A673 (cell line): ENCODE results near the gene PIGH. TPM values are rescaled to one million over a fixed set of nuclear protein-coding genes. Genes with fewer than 3 reads are reported as not detected.

Experiments
- BruUV-seq: library from RNA; stranded (reverse); fragments of 400-500 nt; replicated peaks from 2 replicates; lab custom pipeline; 2021; lab: Mats Ljungman, UMichigan
- CTCF ChIA-PET: fragments of 300-600 bp; sonication (Branson Sonifier 250); formaldehyde crosslinking; loops from one replicate; lab custom pipeline; 2022; ENCODE audit warnings: antibody characterized with exemption; lab: Charles Lee
- POLR2A ChIA-PET: fragments of 300-600 bp; sonication (Branson Sonifier 250); formaldehyde crosslinking; loops from one replicate; lab custom pipeline; 2022; ENCODE audit warnings: antibody characterized with exemption; ENCODE audit not compliant: low non-redundant PET; lab: Charles Lee
- DNase-seq: peaks from one replicate; pipeline ENCODE4 v3.0.0-alpha.2; 2015; ENCODE audit warnings: low spot score
- H3K27ac ChIP-seq: fragments of 200-600 bp; sonication (generic); 2 replicates; pipeline ENCODE4 v1.5.1; 2016; ENCODE audit warnings: mixed run types, low read depth, mild to moderate bottlenecking, mixed read lengths, antibody characterized with exemption, low read length; ENCODE audit not compliant: poor library complexity, severe bottlenecking
- H3K27me3 ChIP-seq: fragments of 200-600 bp; sonication (generic); replicated peaks from 2 replicates; pipeline ENCODE4 v1.6.1; 2017; ENCODE audit warnings: mixed run types, low read depth, mild to moderate bottlenecking, mixed read lengths, antibody characterized with exemption, low read length; ENCODE audit not compliant: insufficient read depth, poor library complexity
- H3K36me3 ChIP-seq: fragments of 200-600 bp; sonication (generic); 2 replicates; pipeline ENCODE4 v1.6.1; 2016; ENCODE audit warnings: mixed run types, mild to moderate bottlenecking, mixed read lengths, antibody characterized with exemption, low read length; ENCODE audit not compliant: insufficient read depth, poor library complexity, severe bottlenecking
- H3K4me1 ChIP-seq: fragments of 200-600 bp; sonication (generic); 2 replicates; pipeline ENCODE4 v1.6.1; 2017; ENCODE audit warnings: mixed run types, mild to moderate bottlenecking, mixed read lengths, antibody characterized with exemption, low read length; ENCODE audit not compliant: insufficient read depth, poor library complexity, severe bottlenecking
- H3K4me3 ChIP-seq: fragments of 200-600 bp; sonication (generic); 2 replicates; pipeline ENCODE4 v1.5.1; 2016; ENCODE audit warnings: low read depth, mixed run types, mild to moderate bottlenecking, mixed read lengths, low read length; ENCODE audit not compliant: poor library complexity, severe bottlenecking
- H3K9me3 ChIP-seq: fragments of 200-600 bp; sonication (generic); 2 replicates; pipeline ENCODE4 v1.6.1; 2016; ENCODE audit warnings: mixed run types, low read depth, mild to moderate bottlenecking, mixed read lengths, antibody characterized with exemption, low read length; ENCODE audit not compliant: poor library complexity, severe bottlenecking
- EZH2 ChIP-seq: fragments of 200-600 bp; sonication (generic); IDR thresholded peaks from 2 replicates; pipeline ENCODE4 v1.6.1; 2017; ENCODE audit warnings: borderline replicate concordance, low read depth, mild to moderate bottlenecking, mixed read lengths, antibody characterized with exemption, low read length; ENCODE audit not compliant: poor library complexity, severe bottlenecking
- intact Hi-C: fragments of 100-400 bp; cut with micrococcal nuclease; formaldehyde crosslinking; loops from one replicate; pipeline ENCODE4 v1.10.0; 2022; ENCODE audit not compliant: unreplicated experiment
- total RNA-seq: library from RNA; stranded (reverse); gene quantifications from 2 replicates; pipeline ENCODE4 v1.2.3, GENCODE V29; 2021
- TF ChIP-seq, protein P1 (sequence below): fragments of 300-800, 200-600 bp; sonication (generic); conservative IDR thresholded peaks from 2 replicates; pipeline ENCODE4 v1.5.1; 2017; ENCODE audit warnings: low read depth, mild to moderate bottlenecking, antibody characterized with exemption, low read length, moderate library complexity, mixed read lengths

Gene PIGH
- total RNA-seq, 1 experiment from 2014 or later: 25.7 TPM

- Histone ChIP-seq H3K27ac (no peak overlapping the region), H3K27me3 (no peaks in the 10 kb centered on the region), H3K4me1 (peaks cover 3% of the 10 kb centered on the region), H3K4me3 (no peak overlapping the region), H3K36me3 (peaks cover 5% of the 10 kb centered on the region), H3K9me3 (no peaks in the 10 kb centered on the region)
- CTCF ChIA-PET: no interaction called here
- POLR2A ChIA-PET: no interaction called here
- intact Hi-C loops: no loop called here
- no TSS peak for BruUV-seq
- TF ChIP-seq EZH2: no peak
- TF ChIP-seq, protein P1, sequence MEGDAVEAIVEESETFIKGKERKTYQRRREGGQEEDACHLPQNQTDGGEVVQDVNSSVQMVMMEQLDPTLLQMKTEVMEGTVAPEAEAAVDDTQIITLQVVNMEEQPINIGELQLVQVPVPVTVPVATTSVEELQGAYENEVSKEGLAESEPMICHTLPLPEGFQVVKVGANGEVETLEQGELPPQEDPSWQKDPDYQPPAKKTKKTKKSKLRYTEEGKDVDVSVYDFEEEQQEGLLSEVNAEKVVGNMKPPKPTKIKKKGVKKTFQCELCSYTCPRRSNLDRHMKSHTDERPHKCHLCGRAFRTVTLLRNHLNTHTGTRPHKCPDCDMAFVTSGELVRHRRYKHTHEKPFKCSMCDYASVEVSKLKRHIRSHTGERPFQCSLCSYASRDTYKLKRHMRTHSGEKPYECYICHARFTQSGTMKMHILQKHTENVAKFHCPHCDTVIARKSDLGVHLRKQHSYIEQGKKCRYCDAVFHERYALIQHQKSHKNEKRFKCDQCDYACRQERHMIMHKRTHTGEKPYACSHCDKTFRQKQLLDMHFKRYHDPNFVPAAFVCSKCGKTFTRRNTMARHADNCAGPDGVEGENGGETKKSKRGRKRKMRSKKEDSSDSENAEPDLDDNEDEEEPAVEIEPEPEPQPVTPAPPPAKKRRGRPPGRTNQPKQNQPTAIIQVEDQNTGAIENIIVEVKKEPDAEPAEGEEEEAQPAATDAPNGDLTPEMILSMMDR: no peak
- no peak for DNase-seq
Observed at GRCh38 chr14:67641480-67641879, 41.4 kb upstream of the PIGH start.

DNA sequence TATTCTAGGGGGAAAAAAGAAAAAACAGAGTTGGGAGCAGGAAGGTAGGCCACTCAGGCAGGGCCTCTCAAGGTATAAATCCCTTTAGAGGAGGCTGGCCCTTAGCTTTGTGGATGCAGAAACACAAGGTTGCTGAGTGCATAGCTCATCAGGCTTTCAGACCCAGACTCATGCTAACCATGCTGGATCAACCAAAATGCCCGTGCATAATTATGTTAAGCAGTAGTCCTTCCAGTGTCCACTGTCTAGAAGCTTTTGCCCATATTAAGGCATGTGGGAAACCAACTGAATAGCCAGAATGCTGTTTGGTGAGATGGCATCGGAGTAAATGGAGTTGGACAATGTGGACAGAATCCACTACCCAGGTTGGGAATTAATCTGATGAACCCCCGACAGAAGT lies 38.6 kb upstream of the PIGH start:
- TF ChIP-seq, protein P1: no peak
- TF ChIP-seq EZH2: no peak
- Histone ChIP-seq H3K4me1 (peaks cover 10% of the 10 kb centered on the region), H3K9me3 (no peaks in the 10 kb centered on the region), H3K27ac (no peak overlapping the region), H3K27me3 (no peaks in the 10 kb centered on the region), H3K36me3 (peaks cover 2% of the 10 kb centered on the region), H3K4me3 (no peak overlapping the region)
- intact Hi-C loops: no loop called here
- no TSS peak for BruUV-seq
- DNase-seq: no peak
- ChIA-PET POLR2A (no interaction called here), CTCF (no interaction called here)

DNA sequence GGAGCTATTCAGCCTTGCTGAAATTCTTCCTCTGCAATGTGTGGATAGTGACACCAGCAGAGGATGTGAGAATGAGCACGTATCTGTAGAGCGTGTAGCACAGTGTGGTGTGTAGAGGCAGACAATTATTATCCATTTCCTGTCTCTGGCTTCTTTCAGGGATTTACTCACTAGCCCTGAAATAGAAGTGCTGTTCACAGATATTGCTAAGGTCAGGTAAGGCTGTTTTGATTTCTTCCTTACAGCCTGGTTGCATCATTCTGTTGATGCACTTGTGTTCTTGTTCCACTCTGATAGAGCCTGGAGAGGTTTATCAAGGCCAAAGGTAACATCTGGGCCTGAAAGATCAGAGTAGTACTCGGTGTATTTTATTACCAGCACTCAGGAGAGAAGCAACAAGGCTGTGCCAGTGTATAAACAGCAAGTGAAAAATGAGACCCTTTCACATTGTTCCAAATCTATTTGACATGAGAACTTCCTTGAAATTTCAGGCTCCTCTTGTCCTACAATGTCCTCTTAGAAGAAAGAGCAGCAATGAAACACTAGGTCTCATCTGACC lies 36.4 kb upstream of the PIGH start:
- Histone ChIP-seq H3K27me3 (no peaks in the 10 kb centered on the region), H3K9me3 (no peaks in the 10 kb centered on the region), H3K36me3 (no peaks in the 10 kb centered on the region), H3K27ac (peak overlapping the region; percentile 27), H3K4me3 (no peak overlapping the region), H3K4me1 (peaks cover 10% of the 10 kb centered on the region)
- TF ChIP-seq EZH2: no peak
- TF ChIP-seq, protein P1: no peak
- ChIA-PET CTCF (no interaction called here), POLR2A (no interaction called here)
- DNase-seq: peak; percentile 37
- intact Hi-C loops: no loop called here
- BruUV-seq: no TSS peak
